HFF-Myc (cell line): ENCODE data around the gene PIGQ.

Source experiments
- DNase-seq: peaks from one replicate; pipeline ENCODE4 v3.0.0-alpha.2; 2011; ENCODE audit warnings: low read depth; ENCODE audit errors: extremely low read depth
- H3K4me3 ChIP-seq: replicated peaks from 2 replicates; pipeline ENCODE4 v1.5.1; 2011; ENCODE audit warnings: low read depth, mild to moderate bottlenecking, control low read depth, low read length
- TF ChIP-seq, protein P1 (sequence below): IDR thresholded peaks from 2 replicates; pipeline ENCODE4 v1.5.1; 2012; ENCODE audit warnings: mild to moderate bottlenecking, low read depth, low read length, control low read depth; ENCODE audit errors: missing control alignments

The PIGQ gene

DNA sequence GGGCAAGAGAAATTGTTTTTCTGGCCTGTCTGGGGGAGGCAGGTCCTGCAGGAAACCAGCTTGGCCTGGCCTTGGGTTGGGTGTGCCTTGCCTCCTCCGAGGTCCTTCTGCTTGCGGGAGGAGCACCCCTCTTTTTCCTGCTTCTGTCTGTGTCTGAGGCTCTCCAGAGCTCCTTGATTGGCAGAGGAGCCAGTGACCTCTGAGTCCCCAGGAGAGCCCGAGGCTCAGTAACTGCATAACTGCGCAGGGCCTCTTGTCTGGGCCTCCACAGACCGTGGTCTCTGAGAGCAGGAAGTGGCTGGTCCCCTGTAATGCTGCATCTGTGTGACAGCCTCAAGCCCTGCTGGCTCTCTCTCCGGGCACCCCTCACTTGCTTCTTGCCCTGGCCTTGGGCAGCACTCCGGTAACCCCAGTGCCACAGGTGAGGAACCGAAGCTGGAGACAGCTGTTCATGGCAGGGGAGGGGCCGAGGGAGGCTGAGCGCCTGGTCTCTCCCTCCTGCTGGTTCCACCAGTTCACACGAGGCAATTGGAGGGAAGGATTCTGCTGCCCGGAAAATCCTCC is 40.7 kb upstream of the PIGQ start:
- TF ChIP-seq, protein P1, sequence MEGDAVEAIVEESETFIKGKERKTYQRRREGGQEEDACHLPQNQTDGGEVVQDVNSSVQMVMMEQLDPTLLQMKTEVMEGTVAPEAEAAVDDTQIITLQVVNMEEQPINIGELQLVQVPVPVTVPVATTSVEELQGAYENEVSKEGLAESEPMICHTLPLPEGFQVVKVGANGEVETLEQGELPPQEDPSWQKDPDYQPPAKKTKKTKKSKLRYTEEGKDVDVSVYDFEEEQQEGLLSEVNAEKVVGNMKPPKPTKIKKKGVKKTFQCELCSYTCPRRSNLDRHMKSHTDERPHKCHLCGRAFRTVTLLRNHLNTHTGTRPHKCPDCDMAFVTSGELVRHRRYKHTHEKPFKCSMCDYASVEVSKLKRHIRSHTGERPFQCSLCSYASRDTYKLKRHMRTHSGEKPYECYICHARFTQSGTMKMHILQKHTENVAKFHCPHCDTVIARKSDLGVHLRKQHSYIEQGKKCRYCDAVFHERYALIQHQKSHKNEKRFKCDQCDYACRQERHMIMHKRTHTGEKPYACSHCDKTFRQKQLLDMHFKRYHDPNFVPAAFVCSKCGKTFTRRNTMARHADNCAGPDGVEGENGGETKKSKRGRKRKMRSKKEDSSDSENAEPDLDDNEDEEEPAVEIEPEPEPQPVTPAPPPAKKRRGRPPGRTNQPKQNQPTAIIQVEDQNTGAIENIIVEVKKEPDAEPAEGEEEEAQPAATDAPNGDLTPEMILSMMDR = no peak
- DNase-seq = no peak
- H3K4me3 ChIP-seq = peak overlapping the region; percentile 88

DNA sequence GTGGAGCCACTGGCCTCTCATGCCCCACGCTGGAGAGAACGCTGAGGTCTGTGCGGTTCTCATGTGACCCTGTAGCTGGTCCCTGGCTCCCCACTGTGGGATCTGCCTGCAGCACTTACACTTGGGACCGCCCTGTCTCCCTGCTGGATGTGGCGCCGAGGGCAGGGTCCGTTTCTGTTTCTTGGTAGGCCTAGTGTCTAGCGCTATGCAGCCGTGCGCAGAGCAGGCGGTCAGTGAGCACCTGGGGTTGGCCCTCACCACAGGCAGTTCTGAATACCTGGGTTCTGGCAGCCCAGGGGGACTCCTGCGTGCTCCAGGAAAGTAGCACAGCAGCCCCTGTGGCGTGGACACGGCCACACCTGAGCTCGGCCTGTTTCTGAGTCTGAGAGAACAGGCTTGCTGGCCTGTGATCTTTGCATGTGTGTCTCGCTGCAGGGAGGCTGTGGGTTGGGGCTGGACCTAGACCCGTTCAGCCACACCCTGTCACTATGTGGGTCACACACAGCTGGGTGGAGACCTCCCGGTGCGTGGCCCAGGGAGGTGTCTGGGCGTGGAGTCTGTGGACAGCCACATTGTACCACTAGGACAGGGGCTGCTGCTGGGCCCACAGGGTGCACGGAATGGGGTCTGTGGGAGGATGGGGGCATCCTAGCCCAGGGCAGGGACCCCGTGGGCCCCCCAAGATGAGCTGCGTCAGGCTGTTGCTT is 39.5 kb upstream of the PIGQ start:
- no peak for DNase-seq
- H3K4me3 ChIP-seq = peak overlapping the region; percentile 88; the same call in 1 of the 2 replicates
- TF ChIP-seq, protein P1 = no peak

DNA sequence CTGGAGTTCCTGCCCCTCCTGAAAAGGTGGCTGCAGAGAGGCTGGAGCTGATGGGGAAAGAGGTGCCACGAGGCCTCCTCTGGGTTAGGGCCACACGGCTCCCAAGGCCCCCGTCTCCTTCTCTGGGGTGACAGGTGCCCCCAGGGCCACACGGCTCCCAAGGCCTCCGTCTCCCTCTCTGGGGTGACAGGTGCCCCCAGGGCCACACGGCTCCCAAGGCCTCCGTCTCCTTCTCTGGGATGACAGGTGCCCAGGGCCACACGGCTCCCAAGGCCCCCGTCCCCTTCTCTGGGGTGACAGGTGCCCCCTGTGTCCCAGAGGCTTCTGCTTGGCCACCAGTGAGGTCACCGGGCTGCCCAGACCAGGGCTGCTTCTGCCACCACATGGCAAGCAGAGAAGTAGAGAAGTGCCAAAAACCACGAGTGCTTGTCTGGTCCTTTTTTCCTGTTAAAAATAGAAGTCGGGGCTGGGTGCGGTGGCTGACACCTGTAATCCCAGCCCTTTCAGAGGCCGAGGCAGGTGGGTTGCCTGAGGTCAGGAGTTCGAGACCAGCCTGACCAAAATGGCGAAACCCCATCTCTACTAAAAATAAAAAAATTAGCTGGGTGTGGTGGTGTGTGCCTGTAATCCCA is 38.2 kb upstream of the PIGQ start:
- no peak for DNase-seq
- TF ChIP-seq, protein P1 = no peak
- H3K4me3 ChIP-seq = no peak overlapping the region

DNA sequence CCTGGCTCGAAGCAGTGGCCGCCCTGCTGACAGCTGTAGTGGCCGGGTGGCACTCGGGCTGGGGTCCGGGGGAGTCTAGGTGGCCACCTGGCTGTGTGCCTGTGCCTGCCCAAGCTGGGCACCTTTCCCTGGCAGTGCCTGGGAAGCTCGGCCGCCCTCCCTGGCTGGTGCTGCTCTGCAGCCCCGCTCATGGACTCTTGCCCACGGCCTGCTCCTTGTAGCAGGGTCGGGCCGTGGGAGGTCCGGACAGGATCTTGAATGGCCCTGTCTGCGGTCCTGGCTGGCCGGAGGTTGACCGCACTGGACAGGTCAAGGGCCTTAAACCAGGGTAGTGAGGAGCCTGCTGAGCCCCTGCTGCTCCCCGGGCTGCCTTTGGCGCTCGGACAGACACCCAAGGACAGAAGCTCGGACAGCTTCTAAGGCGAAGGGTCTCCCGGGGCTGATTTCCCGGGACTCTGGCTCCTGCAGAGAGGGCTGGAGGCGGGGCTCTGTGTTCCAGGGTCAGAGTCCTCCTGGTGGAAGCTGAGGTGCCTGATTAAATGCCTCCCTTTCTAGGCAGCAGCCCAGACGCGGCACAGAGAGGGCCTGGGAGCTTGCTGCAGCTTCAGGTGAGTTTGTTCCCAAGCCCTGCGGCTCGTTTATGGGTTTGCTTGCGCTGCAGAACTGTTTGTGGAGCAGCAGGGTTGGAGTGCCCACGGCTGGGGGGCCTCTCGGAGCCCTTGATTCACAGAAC is 36.2 kb upstream of the PIGQ start:
- H3K4me3 ChIP-seq = no peak overlapping the region
- TF ChIP-seq, protein P1 = no peak
- no peak for DNase-seq

DNA sequence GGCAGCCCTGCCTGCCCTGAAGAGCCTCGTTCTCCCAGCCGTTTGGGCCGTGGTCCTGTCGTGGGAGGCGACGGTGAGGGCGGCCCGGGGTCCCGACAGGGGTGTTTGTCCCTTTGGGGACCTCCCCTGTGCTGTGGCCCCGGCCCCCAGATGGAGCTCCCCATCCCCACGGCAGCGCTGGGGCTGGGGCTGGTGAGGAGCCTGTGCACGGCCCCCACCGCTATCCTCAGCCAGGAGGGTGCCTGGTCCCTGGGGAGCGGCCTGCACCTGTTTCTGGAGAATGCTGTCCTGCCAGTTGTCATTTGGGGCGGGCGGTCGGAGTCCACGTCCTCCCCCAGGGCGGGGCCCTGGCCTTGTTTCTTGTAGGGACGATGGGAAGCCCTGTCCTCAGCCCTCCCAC is 35.6 kb upstream of the PIGQ start:
- H3K4me3 ChIP-seq = no peak overlapping the region
- TF ChIP-seq, protein P1 = no peak
- DNase-seq = no peak

DNA sequence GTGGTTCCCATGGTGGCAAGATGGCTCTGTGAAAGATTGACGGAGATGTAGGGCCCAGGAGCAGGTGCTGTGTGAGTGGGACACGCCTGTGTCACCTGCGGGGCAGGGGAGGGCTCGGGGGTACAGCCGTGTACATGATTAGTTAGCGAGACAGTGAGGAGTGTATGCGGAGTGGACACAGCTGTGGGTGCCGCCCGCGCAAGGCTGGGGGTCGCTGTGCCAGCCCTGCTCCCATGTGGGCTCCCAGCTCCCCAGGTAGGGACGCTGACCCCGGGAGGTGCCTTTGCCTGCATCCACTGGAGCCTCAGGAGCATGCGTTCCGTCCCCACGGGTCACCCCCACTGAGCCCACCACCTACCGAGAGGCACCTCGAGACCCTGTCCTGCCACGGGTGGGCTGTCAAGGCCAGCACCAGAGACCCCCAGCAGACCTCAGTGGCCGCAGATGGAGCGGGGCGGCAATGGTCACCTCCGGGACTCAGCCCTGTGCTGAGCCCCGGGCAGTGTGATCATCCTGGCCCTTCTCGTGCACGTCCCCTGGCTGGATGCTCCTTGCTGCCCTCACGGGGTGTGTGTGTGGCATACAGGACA is 34.8 kb upstream of the PIGQ start:
- DNase-seq = no peak
- no peak overlapping the region for H3K4me3 ChIP-seq
- TF ChIP-seq, protein P1 = no peak
